ENCODE measurements around the gene HAS3.

The HAS3 gene

GRCh38 chr16:69079697-69080096 lies 25.8 kb upstream of the HAS3 start:
- DNase-seq = no peak
- TF ChIP-seq POLR2A (IDR thresholded peaks at IDR 0.05; ENCODE audit: low read length) (no peak), GATA1 (IDR thresholded peaks at IDR 0.05; ENCODE audit: low read depth, low read length) (no peak)

GRCh38 chr16:69083306-69083941 lies 22.0 kb upstream of the HAS3 start:
- DNase-seq = peak in 1 of 2 experiments; percentile 14
- no peak for TF ChIP-seq POLR2A (IDR thresholded peaks at IDR 0.05; ENCODE audit: low read length)
- TF ChIP-seq GATA1 (IDR thresholded peaks at IDR 0.05; ENCODE audit: low read depth, low read length) = no peak

GRCh38 chr16:69084289-69084688 lies 21.2 kb upstream of the HAS3 start:
- TF ChIP-seq POLR2A (IDR thresholded peaks at IDR 0.05; ENCODE audit: low read length) (no peak), GATA1 (IDR thresholded peaks at IDR 0.05; ENCODE audit: low read depth, low read length) (no peak)
- no peak for DNase-seq

- no peak for DNase-seq
Observed at GRCh38 chr16:69085032-69085695, 20.3 kb upstream of the HAS3 start.

GRCh38 chr16:69087161-69087581 lies 18.3 kb upstream of the HAS3 start:
- DNase-seq = no peak

More at GRCh38 chr16:69085032-69085695, 20.3 kb upstream of the HAS3 start:
- TF ChIP-seq POLR2A (IDR thresholded peaks at IDR 0.05; ENCODE audit: low read length) = no peak
- no peak for TF ChIP-seq GATA1 (IDR thresholded peaks at IDR 0.05; ENCODE audit: low read depth, low read length)

GRCh38 chr16:69088684-69089083 lies 16.8 kb upstream of the HAS3 start:
- TF ChIP-seq GATA1 (IDR thresholded peaks at IDR 0.05; ENCODE audit: low read depth, low read length) = no peak
- no peak for TF ChIP-seq POLR2A (IDR thresholded peaks at IDR 0.05; ENCODE audit: low read length)
- no peak for DNase-seq

More at GRCh38 chr16:69087161-69087581, 18.3 kb upstream of the HAS3 start:
- TF ChIP-seq GATA1 (IDR thresholded peaks at IDR 0.05; ENCODE audit: low read depth, low read length) (no peak), POLR2A (IDR thresholded peaks at IDR 0.05; ENCODE audit: low read length) (no peak)

GRCh38 chr16:69089091-69089910 lies 16.2 kb upstream of the HAS3 start:
- peak; percentile 65 to 82 for DNase-seq
- TF ChIP-seq GATA1 (IDR thresholded peaks at IDR 0.05; ENCODE audit: low read depth, low read length) = no peak
- TF ChIP-seq POLR2A (IDR thresholded peaks at IDR 0.05; ENCODE audit: low read length) = no peak

- no peak for DNase-seq
- TF ChIP-seq POLR2A (IDR thresholded peaks at IDR 0.05; ENCODE audit: low read length) (no peak), GATA1 (IDR thresholded peaks at IDR 0.05; ENCODE audit: low read depth, low read length) (no peak)
Observed at GRCh38 chr16:69093974-69094373, 11.5 kb upstream of the HAS3 start.

GRCh38 chr16:69094501-69094900 lies 11.0 kb upstream of the HAS3 start:
- TF ChIP-seq POLR2A (IDR thresholded peaks at IDR 0.05; ENCODE audit: low read length) (no peak), GATA1 (IDR thresholded peaks at IDR 0.05; ENCODE audit: low read depth, low read length) (no peak)
- DNase-seq = no peak

GRCh38 chr16:69095193-69095592 lies 10.3 kb upstream of the HAS3 start:
- TF ChIP-seq POLR2A (IDR thresholded peaks at IDR 0.05; ENCODE audit: low read length) = no peak
- TF ChIP-seq GATA1 (IDR thresholded peaks at IDR 0.05; ENCODE audit: low read depth, low read length) = no peak
- DNase-seq = no peak

- no peak for TF ChIP-seq POLR2A (IDR thresholded peaks at IDR 0.05; ENCODE audit: low read length)
- no peak for TF ChIP-seq GATA1 (IDR thresholded peaks at IDR 0.05; ENCODE audit: low read depth, low read length)
- DNase-seq = no peak
Observed at GRCh38 chr16:69100071-69100691, 5.3 kb upstream of the HAS3 start.

- DNase-seq = no peak
- no peak for TF ChIP-seq POLR2A (IDR thresholded peaks at IDR 0.05; ENCODE audit: low read length)
- TF ChIP-seq GATA1 (IDR thresholded peaks at IDR 0.05; ENCODE audit: low read depth, low read length) = no peak
Observed at GRCh38 chr16:69106491-69107315, 1.2 kb downstream of the HAS3 start.

Measured in erythroblast (primary cell).